CD4-positive, alpha-beta T cell treated with Interleukin-2 at 100 ng/mL for 4 hours (primary cell): ENCODE results near the gene IMMP2L.
A peak's percentile ranks its signal among the peaks of the same experiment; 100 is the strongest.

ENCODE experiments used
- DNase-seq: peaks from one replicate; pipeline ENCODE4 v3.0.0-alpha.2; 2020; ENCODE audit warnings: low spot score

IMMP2L gene

DNA sequence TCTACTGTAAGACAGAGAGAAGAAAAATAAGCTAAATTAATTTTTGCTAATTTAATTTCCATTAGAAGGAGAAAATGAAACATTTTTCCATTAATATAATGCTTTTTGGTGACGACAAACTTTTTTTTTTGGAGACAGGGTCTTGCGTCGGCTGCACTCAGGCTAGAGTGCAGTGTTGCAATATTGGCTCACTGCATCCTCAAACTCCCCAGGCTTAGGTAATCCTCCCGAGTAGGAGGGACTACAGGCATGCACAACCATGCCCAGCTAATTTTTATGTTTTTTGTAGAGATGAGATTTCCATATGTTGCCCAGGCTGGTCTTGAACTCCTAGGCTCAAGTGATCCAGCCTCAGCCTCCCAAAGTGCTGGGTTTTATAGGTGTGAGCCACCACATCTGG lies 701.1 kb downstream of the IMMP2L start:
- no peak for DNase-seq

DNA sequence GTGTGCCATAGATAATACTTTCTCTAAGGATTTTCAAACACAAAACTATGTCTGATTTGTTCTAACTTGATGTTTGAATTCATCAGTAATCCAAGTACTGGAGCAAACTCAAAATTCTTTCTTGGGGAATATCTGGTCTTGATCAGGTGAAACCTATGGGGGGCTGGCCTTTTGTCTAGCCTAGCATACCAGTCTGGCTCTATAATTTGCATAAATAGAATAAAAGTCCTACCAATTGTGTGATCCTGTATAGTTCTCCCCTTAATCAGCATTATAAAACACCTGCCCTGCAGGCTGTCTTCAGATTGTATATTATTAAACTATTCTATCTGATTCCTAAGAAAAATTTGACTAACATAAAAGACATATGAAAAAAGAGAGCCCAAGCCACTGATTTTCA lies 705.2 kb downstream of the IMMP2L start:
- DNase-seq, result no peak

DNA sequence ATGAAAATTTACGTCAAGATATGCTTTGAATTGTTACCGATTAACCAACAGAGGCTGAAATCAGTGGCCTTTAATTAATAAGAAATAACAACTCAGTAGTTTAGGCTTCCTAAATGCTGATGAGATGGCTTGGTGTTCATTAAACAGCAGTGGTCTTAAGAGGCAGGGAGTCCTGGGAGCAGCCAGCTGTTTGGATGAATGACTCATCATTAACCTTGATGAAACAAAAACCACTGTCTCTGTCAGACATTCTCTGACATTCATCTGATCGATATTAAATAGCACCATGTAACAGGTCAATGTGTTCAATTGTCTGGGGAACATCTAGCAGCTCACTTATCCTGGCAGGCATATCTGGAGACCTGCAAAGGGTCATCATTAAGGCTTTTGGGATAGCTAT lies 705.6 kb downstream of the IMMP2L start:
- no peak for DNase-seq

DNA sequence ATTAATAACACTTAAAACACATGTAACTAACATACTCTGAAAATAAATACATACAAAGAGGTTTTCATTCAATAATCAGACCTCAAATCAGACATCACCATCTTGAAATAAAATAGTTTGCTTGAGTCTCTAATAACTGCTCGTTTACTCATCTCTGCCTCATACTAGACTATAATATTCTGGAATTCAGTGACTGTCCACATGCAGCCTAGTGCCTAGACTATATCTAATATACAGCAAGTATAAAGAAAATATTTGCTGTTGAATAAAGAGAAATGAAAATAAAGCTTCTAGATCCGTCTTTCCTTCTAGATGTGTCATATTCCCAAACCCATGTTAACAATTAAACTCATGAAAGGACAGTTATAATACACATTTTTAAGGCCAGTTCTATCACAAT lies 707.6 kb downstream of the IMMP2L start:
- no peak for DNase-seq

DNA sequence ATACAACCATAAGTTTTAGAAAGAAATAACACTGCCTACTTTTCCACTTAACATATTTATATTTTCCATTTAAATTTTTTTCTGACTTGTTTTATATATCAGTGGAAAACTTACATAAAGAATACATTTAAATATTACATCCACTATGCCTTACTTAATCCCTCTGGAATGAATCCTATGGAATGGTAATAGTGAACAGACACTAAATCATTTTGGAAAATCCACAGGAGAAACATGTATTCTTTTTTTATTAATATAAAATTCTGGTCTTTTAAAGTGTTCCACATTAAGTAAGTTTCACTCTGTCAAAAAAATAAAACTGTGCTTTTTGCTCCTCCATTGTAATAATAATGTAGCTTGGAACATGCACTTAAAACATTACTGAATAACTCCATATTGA lies 708.1 kb downstream of the IMMP2L start:
- DNase-seq, result no peak

DNA sequence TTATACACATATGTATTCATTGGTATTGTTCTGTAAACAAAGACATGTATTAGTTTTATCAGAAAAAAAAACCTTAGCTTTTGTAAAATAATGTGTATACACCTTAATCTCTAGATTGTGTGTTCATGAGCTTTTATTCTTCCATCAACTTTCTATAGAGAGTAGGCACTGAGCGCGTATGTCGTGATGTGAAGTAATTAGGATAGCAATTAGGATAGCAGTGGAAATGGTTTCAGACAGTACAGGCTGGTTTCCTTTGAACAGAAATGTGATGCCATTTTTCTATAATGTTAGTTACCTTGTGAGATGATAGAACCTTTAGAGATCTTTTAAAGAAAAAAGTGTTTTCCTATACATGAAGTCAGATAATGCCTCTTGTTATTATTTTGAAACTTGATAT lies 709.0 kb downstream of the IMMP2L start:
- DNase-seq, result no peak

DNA sequence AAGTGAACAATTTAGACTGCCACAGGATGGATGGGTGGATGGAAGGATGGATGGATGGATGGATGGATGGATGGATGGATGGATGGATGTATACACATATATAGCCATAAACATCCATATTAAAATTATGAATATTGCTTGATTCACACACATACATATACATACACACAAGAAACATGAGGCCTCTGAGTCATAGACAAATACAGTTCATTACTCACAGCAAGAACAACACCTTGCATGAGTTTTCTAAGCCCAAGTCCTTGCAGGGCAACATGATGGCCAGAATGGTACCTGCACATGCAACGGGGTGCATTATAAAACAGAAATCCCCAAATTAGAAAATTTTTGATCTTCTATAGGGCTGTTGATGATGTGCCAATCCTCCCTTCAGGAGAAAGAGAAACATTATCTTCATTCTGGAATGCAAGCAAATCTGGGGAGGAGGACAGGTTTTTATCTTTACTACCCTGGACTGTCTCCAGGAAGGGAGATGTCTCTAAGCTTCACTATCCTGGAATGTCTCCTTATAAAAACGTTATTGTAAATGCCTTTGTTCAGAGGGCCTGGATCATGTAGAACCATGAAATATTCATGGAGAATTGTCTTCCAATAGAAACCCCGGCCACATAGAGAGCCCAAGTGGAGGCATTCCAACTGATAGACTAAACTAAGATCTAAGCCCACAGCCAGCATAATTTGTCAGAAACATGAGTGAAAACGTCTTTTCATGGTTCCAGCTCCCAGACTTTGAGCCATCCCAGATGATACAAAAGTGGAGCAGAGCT lies 709.9 kb downstream of the IMMP2L start:
- no peak for DNase-seq

DNA sequence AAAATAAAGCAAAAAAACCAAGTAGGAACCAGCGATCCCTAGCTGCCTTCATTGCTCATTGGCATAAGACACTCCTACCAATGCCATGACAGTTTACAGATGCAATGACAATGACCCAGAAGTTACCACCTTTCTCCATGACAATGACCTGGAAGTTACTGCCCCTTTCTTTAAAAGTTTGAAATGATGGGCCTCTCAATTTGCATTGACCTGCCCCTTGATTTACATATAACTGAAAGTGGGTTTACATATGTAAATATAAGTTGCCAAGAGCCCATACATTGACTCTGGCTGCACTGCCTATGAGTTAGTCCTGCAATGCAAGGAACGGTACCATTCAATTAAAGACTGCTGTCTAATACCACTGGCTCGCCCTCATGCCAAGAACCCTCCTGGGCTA lies 712.1 kb downstream of the IMMP2L start:
- DNase-seq, result no peak

DNA sequence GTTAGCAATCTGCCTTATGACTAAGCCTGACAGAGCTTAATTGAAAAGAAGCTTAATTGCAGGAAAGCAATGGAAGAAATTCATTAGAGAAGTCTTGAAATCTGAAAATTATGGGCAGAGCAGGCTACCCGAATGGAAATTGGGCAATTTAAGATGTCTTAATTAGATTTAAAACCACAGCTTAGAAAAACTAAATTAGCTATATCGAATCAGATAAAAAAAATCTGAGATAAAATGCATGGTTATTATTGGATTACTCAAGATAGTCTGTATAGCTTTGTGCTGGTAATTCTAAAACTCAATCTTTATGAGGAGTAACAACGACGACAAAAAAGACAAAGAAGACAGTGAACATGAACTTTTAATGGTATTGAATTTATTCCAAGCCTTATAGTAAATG lies 719.5 kb downstream of the IMMP2L start:
- DNase-seq, result no peak

DNA sequence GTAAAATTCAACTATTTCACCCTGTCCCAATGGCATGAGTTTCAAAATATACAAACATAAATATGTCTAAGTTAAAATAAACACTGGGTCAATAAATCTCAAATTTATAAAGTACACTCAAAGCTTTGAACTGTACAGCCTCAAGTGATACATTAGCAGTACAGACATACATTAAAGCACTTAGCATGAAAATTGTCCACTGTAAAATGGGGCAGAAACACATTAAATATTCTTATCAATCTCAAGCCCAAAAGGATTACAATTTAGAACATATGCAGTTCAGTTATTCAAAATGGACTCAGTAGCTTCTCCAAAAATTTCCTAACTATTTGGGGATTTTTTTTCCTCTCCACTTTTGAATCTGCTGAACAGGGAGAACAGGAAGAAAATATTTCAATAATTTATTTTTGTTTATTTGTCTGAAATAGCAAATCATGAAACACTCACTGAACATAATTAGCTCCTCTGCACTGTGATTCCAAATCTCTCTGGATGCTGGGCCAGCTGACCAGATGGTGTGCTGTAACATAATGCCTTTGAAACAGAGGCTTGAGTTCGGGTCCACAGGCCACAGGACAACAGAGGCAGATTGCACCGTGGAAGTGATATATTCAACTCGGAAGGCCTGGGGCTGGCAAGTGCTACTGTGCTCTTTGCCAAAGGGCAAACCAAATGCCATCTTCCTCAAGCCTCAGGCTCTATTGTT lies 720.3 kb downstream of the IMMP2L start:
- no peak for DNase-seq

DNA sequence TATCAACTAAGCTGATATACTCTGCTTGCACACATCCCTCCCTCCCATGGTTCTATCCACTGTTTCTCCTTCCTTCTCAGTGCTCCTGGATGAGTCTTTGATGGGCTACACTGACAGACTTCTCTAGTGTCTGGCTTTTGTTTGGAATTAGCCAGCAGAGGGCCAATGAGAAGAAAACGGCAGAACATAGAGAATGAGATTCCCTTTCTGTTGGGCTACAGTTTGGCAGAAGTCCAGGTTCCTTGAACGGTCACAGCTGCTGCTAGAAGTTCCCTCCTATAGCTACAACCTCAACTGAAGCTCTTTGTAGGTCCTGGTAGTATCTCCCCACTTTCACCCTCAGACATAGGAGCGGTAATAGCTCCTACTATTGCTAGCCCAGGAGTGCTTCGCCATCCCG lies 722.4 kb downstream of the IMMP2L start:
- DNase-seq, result no peak

DNA sequence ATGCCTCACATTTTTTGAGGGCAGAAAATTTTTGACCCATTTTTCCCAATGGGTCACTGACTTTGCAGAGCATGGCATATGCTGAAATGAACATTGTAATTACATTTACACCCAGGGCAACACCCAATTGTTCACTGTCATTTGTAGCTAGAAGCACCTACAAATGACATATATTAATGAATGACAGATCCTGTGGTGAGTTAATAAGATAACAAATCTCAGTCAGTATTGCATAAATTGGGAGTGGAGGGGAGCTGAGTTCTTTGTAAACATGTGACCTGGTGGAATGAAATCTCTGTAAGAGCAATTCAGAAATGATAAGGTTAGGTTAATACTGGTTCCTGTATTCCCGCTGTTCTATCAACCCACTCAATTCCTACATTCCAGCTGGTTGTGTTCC lies 726.4 kb downstream of the IMMP2L start:
- DNase-seq, result no peak

DNA sequence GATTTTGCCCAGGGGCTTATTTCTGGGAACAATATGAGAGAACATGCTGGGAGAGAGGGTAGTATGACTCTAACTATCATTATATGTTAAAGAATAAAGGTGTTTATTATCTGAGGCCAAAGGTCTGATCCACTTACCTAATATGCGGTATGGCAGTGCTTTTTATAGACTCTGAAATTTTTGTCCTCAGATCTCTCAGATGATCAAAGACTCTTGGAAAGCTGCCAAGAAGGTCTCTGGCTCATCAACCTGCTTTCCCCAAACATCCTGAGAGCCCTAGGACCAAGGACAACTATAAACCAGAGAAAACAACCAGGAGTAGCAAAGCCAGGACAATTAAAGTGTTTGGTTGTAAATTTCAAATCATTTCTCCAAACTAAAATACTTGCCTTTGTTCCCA lies 727.1 kb downstream of the IMMP2L start:
- peak; percentile 2 for DNase-seq

DNA sequence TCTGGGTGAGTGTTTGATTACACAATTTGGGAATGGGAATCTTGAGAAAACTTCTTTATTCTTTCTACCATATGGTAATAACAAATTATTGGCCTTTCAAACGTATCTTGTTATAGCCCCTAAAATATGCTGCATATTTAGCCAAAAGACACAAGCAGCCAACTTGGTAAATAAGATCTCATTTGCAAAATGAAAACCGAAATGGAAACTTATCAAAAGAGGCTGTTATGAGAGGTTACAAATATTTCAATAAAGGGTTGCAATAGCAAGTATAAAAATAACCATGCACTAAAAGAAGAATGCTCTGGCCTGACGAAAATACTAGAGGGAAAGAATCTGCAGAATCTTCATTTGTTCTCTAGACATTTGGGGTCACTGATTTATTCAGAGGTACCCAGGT lies 730.9 kb downstream of the IMMP2L start:
- no peak for DNase-seq

DNA sequence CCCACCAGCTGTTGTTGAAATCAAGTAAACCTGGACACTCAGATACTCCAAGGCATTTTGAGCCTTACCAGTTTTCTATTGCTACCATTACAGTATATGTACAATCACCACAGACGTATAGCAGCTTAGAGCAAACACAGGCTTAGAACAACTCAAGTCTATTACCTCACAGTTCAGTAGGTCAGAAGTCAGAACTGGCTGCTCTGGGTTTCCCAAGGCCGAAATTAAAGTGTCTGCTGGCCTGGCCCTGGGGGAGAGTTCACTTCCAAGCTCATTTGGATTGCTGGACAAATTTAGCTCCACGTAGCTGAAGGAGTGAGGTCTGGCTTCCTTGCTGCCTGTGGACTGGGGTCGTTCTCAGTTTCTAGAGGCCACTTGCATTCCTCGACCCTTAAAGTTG lies 731.5 kb downstream of the IMMP2L start:
- no peak for DNase-seq

DNA sequence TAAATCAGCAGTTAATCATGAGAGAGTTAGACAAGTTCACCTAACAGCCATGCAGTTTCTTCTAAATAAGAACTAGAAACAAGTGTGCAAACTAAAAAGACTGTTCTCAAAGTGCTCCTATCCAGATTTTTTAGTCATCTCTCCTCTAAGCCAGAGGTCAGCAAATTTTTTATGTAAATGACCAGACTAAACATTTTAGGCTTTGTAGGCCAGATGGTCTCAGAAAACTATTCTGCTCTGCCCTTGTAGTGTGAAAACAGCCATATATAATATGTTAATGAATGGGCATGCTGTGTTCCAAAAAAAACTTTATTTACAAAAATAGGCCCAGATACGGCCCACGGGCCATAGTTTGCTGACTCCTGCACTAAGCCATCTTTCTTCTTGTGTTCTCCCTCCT lies 734.4 kb downstream of the IMMP2L start:
- no peak for DNase-seq

DNA sequence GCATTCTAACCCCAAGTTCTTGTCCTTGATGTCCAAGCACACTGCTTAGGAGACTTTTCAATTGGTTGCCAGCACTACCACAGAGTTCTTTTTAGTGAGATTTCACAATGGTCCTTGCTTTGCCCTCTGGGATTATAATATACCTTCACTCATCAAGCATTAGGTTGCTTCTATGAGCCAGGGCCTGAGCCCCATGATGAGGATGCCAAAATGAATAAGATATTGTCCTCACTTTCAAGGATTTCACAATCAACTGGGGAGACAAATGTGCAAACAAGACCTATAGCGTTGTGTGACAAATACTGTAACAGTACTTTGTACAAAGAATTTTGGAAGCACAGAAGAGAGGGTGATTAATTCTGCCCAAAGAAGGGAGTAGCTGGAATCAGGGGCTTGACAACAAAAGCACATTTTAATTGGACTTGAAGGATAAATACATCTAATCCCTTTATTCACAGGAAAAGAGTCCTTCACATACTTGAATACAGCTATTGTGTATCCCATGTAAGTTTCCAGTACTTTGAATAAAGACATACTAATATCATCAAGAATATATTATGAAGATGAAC lies 734.9 kb downstream of the IMMP2L start:
- DNase-seq, result no peak

DNA sequence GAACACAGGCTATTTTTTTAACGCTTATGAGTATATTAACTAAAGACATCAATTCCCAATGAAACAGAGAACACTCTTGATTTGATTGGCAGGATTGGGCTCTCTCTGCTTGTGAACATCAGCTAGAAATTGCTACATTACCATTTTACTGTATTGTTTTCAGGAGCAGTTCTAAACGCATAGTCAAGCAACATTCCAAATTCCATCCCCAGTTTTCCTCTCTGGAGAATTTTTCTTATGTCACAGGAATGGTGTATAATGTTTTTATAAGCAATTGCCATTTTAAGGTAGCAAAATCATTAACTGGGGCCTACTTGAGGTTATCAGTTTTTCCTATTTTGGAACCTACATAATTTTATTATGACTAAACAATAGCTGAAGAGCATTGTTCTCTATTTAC lies 748.3 kb downstream of the IMMP2L start:
- no peak for DNase-seq

DNA sequence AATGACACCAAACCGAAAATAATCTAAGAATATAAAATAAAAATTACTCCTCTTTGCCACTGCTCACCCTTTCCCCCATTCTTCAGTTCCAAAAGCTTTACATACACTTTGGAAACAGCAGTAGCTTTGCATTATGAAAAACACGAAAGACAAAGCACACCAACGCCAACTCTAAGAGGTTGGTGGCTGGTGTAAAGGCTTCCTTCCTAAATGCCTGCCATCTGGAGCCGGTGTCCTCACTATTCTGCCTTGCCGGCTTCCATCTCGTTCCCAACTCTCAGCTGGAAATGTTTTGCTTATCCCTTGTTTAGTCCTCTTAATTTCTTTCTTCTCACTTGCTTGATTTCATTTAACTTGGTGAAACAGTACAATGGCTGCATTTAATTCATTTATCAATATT lies 752.5 kb downstream of the IMMP2L start:
- DNase-seq, result no peak

DNA sequence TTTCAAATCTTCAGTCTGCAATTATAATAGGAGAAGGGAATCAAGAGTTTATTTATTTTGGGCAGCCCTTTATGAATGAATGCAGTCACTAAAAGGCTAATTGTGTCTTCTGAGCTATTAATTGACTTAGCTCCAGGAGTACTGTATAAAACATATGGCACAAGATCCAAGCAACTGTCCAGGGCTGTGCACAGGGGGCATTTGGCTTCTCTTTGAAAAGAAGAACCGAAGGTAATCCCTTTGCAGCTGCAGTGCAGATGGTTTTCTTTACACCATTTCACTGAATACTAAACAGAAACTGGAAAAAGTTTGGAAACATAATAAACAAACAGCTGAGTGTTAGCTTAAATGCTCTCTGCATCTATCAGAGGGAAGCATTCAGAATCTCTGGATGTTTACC lies 753.9 kb downstream of the IMMP2L start:
- no peak for DNase-seq

DNA sequence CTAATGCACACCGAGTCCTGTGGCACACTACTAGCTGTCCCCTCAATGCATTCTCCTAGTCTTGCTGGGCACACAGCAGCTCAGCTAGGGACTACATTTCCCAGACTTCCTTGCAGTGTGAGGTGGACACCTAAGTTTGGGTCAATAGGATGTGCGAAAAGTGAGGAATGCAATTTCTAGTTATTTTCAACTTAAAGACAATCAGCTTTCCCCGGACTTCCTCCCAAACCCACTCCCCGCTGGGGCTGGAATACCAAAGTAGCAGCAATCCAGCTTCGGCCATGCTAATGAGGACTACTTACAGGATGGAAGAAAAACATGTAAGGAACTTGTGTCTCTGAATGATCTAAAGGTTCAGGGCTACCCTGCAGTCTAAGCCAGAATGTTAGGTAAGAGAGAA lies 757.8 kb downstream of the IMMP2L start:
- DNase-seq, result no peak

DNA sequence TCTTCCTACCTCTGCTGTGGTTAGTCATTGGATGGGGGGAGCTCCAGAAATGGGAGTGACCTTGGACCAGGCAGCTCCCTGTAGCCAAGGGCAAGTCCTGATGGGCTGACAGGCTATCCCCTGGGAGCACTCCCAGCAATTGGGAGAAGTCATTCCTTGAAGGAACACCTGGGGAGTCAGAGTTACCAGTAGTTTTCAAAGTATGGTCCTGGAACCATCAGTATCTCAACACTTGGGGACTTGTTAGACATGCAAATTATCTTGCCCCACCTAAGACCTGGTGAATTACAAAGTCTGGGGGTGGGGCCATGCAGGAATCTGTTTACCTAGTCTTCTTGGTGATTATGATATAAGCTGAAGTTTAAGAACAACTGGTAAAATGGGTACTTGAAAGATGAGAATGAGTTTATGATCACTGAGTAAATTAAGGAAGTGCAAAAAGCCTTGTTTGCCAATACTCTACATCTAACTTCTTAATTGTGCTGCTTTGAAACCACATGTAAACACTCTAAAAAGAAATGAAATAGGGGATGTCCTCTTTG lies 758.6 kb downstream of the IMMP2L start:
- DNase-seq, result no peak

DNA sequence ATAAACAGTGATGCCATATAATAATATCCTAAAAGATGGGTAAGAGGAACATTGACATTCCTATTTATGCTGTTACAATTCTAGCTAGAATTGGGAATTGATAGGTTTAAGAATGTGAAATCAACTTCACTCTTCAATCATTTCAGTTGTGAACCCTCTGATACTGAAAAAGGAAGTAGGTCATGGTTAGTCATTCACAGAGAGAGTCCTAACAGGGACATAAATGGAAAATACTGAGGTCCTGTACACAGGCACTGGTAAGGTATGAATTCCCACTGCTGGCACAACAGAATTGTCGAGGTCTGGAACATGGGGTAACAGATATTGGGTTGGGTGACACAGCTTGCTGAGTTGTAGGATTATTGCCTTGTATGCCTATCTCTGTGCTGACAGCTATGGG lies 760.8 kb downstream of the IMMP2L start:
- DNase-seq, result no peak
